ENCODE results near the gene ZNF165.
A peak's percentile ranks its signal among the peaks of the same experiment; 100 is the strongest.
"Not testable (repeated sequence)": the region's sequence is repeated elsewhere in the genome, so short reads cannot be mapped to it uniquely, and the experiment has no call there.

The ZNF165 gene

GRCh38 chr6:28080381-28080630 lies at the start of gene ZNF165:
Gene ZNF165 (plus strand): TSS chr6:28080568. CDS start chr6:28085481, 4,913 bp downstream.
- not testable (repeated sequence) for DNase-seq

GRCh38 chr6:28053584-28053983 lies 26.8 kb upstream of the ZNF165 start:
- DNase-seq = no peak

GRCh38 chr6:28060405-28060804 lies 20.0 kb upstream of the ZNF165 start:
- no peak for DNase-seq

- no peak for DNase-seq
Measured at GRCh38 chr6:28064272-28064671, 16.1 kb upstream of the ZNF165 start.

GRCh38 chr6:28068067-28068466 lies 12.3 kb upstream of the ZNF165 start:
- no peak for DNase-seq

- DNase-seq = not testable (repeated sequence)
Measured at GRCh38 chr6:28070968-28071367, 9.4 kb upstream of the ZNF165 start.

- no peak for DNase-seq
Measured at GRCh38 chr6:28078050-28078449, 2.3 kb upstream of the ZNF165 start.

- DNase-seq = no peak
Measured at GRCh38 chr6:28078836-28079235, 1.5 kb upstream of the ZNF165 start.

GRCh38 chr6:28080631-28081485 lies 490 bp downstream of the ZNF165 start:
- peak; percentile 73 for DNase-seq

GRCh38 chr6:28081486-28081751 lies 1.1 kb downstream of the ZNF165 start:
- no peak for DNase-seq

GRCh38 chr6:28082939-28083338 lies 2.6 kb downstream of the ZNF165 start:
- no peak for DNase-seq

GRCh38 chr6:28089054-28089453 lies 8.7 kb downstream of the ZNF165 start:
- no peak for DNase-seq

GRCh38 chr6:28090917-28091586 lies 10.7 kb downstream of the ZNF165 start:
- no peak for DNase-seq

- not testable (repeated sequence) for DNase-seq
Measured at GRCh38 chr6:28102222-28102621, 21.9 kb downstream of the ZNF165 start.

- DNase-seq = not testable (repeated sequence)
Measured at GRCh38 chr6:28102699-28103098, 22.3 kb downstream of the ZNF165 start.

GRCh38 chr6:28104392-28105244 lies 24.2 kb downstream of the ZNF165 start:
- DNase-seq = peak; percentile 17

- DNase-seq = no peak
Measured at GRCh38 chr6:28105245-28105639, 24.9 kb downstream of the ZNF165 start.

- DNase-seq = no peak
Measured at GRCh38 chr6:28107506-28107905, 27.1 kb downstream of the ZNF165 start.

GRCh38 chr6:28111964-28112363 lies 31.6 kb downstream of the ZNF165 start:
- no peak for DNase-seq

- DNase-seq = no peak
Measured at GRCh38 chr6:28115799-28116198, 35.4 kb downstream of the ZNF165 start.

- DNase-seq = no peak
Measured at GRCh38 chr6:28117386-28118050, 37.1 kb downstream of the ZNF165 start.

- no peak for DNase-seq
Measured at GRCh38 chr6:28118217-28118616, 37.8 kb downstream of the ZNF165 start.

GRCh38 chr6:28121876-28122275 lies 41.5 kb downstream of the ZNF165 start:
- no peak for DNase-seq

Data from NCI-H2029 treated with DMSO at 0.1 percent for 48 hours (cell line).